HCEC 1CT (cell line): ENCODE measurements around the gene ALAS1.
"Not testable (repeated sequence)": the region's sequence is repeated elsewhere in the genome, so short reads cannot be mapped to it uniquely, and the experiment has no call there.

Experiments used
- DNase-seq: peaks from one replicate; pipeline ENCODE4 v3.0.0-alpha.2; 2017

Gene ALAS1

DNA sequence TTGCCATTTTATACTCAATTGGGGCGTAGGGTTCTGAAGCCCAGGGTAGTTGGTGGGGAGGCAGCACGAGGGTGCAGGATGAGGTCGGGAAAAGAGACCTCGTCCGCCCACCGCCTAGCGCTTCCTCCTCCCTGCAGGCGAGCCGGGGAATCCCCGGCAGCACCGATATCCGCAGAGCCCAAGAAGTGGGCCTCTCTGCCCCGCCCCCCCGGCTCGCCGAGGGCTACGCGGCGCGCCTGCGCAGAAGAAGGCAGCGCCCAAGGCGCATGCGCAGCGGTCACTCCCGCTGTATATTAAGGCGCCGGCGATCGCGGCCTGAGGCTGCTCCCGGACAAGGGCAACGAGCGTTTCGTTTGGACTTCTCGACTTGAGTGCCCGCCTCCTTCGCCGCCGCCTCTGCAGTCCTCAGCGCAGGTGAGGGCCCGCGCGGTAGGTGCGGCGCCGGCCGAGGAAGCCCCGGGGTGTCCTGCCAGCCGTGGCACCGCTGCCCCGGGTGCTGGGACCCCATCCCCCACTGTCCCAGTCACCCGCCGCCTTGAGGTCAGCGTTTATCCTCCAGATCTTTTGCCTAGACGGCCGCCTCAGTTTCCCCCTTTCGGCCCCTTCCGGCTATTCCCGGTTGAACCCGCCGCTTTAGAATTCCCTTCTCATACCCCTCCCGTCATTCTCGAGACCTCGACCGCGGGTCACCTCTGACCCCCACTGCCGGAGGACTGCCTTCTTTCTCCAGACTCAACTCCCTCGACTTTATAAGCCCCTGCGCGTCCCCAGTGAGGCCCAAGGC is at the start of gene ALAS1:
Gene ALAS1 (plus strand): TSS at position 319 of the 784 bp plus-strand sequence. CDS start 1,082 bp downstream, outside the sequence.
- DNase-seq, result peak; percentile 78

DNA sequence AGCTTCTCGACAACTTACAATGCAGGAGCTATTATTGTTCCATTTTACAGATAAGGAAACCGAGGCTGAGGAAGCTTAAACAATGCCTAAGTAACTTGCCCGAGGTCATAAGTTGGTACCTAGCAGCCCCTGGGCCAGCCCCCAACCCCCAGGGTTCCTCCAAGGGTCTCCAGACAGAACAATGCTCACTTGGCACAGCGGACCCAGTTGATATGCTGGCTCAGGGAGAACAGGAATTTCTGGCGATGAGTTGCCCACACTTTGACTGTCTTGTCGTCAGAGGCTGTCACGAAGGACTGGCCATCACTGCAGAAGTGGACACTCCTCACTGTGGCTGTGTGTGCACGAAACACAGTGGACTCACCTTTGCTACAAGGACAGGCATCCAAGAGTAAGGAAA is 48.9 kb upstream of the ALAS1 start:
- no peak for DNase-seq

DNA sequence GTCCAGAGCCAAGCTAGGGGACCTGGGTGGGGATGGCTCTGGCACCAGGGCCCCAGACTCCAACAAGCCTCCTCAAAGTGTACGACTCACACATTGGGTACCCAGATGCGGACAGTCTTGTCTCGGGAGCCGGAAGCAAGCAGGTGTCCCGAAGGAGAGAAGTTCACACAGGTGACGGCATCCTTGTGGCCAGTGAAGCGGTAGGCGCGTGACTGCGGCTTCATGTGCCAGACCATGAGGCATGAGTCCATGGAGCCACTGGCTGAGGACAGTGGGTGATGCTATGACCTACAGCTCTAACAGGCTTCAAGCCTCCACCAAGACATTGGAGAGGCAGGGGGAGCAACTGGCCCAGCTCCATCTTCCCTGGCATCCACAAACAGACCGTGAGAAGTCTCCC is 48.2 kb upstream of the ALAS1 start:
- DNase-seq, result no peak

DNA sequence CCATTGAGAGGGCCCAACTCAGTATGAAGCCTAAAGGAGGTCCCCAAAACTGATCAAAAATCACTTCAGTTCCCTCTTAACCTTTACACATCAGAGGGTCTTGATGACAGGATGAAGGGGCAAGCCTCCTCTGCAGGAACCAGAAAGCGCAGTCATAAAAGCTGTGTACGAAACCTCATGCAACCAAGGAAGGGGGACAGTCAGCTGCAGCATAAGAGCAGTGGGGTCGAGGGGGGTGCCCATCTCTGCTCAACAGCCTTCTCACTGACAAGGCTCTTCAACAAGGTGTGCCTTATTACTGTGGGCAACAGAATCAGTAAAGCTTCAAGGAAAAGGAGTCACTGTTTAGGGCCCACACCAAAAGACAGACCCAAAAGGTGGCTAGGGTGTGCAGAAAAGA is 47.6 kb upstream of the ALAS1 start:
- no peak for DNase-seq

DNA sequence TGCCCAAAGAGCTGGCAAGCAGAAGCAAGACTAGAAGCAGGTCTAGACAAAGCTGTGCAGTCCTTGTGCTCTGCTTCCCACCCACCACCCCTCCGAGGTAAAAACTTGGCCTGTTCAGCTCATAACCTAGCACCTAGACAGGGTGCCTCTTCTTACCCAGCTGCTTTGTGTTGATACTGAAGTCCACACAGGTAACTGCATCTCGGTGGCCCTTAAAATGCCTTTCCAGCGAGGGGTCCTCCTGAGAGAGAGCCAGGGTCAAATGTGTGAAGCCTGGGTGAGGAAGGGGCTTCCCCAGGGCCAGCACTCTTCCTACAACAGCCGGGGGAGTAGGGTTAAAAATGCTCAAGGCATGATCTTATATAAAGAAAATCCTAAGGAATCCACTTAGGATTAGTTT is 47.1 kb upstream of the ALAS1 start:
- no peak for DNase-seq

DNA sequence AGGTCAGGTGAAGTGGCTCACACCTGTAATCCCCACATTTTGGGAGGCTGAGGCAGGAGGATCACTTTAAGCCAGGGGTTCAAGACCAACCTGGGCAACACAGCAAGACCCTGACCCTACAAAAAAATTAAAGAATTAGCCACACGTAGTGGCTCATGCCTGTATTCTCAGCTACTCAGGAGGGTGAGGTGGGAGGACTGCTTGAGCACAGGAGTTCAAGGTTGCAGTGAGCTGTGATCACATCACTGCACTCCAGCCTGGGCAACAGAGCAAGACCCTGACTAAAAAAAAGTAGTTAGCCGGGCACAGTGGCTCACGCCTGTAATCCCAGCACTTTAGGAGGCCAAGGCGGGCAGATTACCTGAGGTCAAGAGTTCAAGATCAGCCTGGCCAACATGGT is 46.0 kb upstream of the ALAS1 start:
- DNase-seq, result not testable (repeated sequence)

DNA sequence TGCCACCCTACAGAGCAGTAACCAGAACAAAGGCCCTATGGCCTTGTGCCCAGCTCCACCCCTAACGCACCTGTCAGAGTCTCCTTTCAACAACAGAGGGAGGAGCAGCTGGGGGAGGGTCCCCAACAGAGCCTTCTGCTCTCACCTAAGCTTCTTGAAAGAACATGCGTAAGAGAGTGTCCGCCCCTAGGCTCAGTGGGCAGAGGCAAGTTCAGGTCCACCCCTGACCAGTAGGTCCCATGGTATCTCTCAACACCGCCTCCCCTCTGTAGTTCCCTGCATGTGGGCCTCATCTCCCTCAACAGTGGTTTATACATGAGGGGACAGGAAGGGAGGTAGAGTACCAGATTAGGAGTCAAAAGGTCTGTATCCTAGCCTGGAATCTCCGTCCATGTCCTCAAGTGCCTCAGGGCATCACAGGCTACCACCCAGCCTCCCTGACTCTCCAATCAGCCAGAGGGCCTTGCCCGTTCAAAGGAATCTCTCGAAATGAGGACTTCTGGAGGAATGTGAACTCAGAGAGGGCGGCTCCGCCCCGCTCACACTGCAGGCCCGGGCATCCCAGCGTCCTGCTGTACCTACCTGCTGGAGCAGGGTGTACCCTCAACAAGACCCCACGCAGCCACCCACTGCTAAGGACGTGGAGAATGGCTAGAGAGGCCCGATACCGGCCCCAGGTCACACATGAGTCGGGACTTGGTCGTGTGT is 44.4 kb upstream of the ALAS1 start:
- peak; percentile 41 for DNase-seq

DNA sequence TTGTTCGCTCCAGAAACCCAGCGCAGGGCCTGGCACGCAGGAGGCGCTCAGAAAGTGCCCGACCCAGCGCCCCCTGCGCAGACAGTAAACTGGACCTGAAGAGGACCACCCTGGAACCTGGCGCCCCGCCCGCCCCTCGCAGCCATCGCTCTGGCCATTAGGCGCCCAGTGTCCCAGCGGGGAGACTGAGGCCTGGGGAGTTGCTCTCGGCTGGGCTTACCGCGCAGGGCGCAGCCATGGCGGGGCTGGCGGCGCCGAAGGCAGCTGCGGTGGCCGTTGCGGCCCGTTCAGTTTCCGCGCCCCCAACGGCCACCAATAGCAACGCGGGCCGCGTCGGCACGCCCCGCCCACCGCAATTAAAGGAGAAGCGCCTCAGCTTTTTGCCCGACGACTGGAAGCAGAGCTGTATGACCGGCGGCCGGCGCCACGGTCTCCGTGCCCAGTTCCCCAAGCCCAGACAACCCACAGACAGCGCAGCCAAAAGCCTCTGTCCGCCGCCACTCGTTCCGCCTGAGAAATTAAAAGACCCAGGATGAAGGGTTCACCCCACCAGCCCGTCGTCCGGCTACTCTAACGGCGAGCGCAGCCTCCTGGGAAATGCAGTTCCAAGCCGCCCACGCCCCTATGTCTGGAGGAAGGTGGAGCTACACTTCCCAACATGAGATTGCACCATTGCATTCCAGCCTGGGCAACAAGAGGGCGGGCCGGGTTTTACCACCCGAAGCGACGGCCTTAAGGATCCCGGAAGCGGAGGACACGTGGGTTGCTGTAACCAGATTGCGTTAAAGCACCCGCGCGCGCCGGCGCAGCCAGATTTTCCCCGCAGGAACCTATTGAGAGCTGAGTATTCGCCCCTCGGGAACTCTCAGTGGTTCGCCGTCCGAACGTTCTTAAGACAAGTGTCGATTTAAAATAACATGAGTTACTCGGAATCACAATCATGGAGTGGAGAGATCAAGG is 43.5 kb upstream of the ALAS1 start, which contains the start of gene POC1A:
Gene POC1A (minus strand): TSS at position 289 of the 960 bp plus-strand sequence. CDS start 51 bp downstream, at position 238.
- peak; percentile 99 for DNase-seq

DNA sequence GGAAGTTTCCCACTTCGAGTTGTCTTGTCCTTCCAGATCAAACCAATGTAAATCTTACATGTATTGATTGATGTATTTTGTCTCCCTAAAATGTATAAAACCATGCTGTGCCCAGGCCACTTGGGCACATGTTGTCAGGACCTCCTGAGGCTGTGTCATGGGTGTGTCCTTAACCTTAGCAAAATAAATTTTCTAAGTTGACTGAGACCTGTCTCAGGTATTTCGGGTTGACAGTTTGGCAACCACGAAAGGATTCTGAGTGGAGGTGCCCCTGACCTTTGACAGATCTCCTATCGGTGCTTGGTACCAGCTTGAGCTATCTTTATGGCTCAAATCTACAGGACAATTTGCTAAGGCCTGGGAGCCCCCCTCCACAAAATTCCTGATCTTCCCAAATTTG is 42.0 kb upstream of the ALAS1 start:
- DNase-seq, result no peak

DNA sequence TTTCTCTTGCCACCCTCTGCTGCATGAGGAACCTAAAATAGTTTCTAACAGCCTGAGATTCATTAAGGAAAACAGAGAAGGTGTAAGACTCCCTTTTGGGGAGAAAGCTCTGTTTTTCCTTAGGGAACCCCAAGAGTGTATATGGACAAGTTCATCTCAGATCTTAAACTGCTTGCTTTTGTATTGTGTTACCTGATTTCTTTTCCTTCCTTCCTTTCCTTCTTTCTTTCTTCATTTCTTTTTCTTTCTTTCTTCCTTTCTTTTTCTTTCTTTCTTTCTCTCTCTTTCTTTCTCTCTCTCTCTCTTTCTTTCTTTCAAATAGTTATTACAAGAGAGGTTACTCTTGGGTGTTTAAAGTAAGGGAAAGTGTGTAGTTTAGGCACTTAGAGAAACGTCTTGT is 38.5 kb upstream of the ALAS1 start:
- DNase-seq, result no peak

DNA sequence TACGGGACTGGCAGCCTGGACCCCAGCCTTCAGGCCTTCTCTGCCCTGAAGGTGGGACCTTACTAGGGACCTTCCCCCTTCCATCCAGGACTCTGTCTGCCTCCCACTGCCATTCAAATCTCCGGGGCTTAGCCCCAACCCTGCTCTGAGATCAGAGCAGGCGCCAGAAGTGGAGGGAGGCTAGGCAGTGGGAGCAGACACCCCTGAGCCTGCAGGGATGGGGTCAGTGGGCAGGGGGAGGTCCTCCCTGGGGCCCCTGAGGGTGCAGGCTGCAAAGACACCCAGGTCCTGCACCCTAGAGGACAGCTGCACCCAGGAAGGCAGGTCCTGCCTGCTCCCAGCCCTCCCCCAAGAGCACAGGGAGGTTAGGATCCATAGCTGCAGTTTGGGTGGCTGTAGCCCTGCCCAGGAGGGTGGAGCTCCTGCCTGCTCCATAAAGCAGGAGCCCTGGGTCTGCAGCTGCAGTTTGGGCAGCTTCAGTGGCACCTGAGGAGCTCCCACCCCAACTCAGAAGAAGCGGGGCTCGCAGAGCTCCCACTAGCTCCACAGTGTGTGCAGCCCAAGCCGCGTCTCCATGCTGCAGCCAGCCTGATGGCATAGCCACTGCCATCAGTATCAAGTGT is 35.6 kb upstream of the ALAS1 start:
- DNase-seq, result no peak

DNA sequence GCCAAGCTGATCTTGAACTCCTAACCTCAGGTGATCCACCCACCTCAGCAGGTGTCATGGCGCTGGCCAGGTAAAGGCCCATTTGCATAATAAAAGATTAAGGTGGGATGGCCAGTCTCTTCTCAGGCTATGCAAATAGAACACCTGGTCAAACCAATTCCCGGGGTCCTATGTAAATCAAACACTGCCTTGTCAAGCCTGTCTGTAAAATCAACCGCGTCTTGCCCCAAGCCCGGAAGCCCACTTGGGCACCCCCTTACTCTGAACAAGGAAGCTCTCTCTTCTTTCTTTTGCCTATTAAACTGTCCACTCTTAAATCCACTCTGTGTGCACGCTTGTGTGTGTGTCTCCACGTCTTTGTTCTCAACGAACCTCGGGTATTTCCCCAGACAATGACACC is 30.7 kb upstream of the ALAS1 start:
- DNase-seq, result no peak

DNA sequence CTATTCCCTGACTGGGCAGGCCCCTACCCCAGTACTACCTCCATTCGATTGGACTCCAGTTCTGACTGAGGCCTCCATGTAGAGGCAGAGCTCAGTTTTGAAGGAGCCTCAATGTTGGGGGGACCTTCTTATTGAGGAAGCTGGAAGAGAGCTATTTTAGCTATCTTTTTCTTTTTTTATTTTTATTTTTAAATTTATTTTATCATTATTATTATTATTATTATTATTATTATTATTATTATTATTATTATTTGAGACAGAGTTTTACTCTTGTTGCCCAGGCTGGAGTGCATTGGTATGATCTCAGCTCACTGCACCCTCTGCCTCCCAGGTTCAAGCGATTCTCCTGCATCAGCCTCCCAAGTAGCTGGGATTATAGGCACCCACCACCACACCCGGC is 27.7 kb upstream of the ALAS1 start:
- DNase-seq, result not testable (repeated sequence)

DNA sequence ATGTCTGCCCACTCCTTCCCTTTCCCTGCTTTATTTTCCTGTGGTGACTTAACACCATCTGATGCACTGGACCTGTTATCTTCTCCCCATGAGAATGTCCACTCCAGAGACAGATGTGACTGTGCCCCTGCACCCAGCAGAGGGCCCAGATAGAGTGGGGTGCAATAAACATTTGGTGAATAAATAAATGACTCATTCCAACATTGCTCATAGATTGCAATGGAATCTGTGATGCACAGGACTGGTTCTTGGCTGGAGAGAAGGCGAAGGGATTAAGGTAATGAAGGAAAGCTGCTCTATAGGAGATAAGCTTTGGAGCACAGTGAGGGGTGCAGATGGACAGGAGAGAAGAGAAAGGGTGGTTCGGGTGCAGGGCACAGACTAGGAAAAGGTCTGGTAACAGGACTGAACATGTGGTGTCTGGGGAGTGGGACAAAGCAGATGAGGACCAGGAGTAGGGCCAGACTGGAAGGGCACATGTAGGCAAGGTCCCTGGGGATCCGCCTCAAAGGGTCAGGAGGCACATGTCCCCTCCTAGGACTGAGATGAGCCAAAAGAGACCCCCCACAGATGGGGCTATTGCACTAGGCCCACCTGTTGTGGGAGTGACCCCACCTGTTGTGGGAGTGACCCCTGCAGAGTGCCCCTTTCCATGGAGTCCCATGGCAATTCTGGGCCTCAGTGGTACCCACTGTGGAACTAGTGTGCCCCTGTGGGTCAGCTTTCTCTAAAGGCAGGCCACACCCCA is 26.3 kb upstream of the ALAS1 start:
- DNase-seq, result peak; percentile 72

DNA sequence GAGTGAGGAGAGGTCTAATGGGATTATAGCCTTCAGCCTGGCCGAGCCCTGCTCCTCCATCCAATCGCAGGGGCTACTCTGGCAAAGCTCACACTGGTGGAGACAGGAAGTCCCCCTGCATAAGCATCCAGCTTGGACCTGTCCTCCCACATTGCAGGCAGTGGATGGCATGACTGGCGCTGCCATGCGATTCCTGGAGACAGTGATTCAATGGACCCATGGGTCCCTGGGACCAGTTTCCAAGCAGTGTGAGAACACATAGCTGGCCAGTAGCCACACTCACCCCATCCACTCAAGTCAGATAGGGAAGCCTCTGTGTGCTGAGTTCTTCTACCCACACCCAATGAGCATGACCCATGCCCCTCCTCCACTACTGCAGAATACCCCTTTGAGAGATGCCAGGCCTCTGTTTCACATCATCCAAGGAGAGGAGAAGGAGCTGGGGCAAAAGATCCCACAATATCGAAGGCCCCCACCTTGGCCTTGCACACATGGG is 25.6 kb upstream of the ALAS1 start:
- no peak for DNase-seq

DNA sequence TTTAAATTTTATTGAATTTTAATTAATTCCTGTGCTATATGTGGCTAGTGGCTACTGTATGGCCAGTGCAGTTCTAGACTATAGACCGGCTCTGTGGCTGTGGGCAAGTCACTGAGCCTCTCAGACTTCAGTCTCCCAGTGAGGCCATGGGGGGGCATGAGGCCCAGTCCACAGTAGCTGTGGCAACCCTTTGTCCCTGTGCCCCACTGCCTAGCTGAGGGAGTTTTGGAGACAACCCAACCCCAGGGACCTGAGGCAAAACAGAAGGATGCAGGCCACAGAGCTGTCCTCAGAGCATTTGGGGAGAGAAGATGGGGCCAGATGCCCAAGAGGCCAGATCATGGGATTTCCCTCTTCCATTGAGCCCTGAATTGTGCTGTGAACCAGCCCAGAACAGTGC is 24.9 kb upstream of the ALAS1 start:
- no peak for DNase-seq

DNA sequence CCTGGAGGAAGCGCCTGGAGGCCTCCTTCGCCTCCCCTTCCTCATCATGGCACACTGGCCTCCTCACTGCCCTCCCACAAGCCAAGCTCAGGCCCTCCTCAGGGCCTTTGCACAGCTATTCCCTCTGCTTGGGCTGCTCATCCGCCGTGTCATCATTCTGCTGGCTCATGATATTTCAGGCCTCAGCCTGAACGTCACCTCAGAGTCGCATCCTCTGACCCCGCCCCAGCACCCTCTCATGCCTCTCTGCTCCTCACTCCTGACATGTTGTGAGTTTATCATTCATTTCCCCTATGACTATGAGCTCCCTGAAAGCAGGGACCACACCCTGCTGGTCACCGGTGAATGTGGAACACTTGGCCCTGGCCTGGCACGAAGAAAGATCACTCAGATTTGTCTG is 23.1 kb upstream of the ALAS1 start:
- DNase-seq, result no peak

DNA sequence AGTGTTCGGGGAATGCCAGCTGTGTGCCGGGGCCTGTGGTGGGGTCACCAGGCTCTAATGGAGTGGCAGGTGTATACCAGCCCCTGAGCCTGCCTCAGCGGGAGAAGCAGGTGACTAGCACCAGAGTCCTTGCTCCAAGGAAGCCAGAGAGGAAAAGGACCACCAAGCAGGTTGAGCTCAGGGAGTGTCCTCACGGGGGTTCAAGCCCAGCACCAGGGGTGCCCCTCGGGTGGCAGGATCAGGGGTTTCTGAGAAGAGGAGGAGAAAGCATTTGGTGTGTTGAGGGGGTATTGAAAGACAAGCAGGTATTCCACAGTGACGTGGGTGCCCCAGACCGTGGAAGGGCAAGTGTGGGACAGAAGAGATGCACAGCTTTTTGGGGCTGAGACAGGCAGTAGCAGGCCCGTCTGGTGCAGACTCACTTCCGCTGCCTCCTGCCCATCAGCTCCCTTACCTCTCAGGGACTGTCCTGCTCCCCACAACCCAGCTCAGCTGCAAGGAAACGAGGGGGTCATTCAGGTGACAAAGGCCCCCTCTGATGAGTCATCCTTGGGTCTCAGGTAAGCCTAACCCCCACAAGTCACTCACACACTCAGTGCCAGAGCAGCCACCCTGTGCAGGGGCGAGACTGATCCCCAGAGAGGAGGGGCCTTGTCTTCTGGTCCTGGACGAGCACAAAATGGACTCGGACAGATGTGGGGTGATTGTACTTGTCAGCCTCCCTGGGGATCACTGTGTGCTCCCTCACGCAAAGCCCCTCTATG is 22.4 kb upstream of the ALAS1 start:
- no peak for DNase-seq

DNA sequence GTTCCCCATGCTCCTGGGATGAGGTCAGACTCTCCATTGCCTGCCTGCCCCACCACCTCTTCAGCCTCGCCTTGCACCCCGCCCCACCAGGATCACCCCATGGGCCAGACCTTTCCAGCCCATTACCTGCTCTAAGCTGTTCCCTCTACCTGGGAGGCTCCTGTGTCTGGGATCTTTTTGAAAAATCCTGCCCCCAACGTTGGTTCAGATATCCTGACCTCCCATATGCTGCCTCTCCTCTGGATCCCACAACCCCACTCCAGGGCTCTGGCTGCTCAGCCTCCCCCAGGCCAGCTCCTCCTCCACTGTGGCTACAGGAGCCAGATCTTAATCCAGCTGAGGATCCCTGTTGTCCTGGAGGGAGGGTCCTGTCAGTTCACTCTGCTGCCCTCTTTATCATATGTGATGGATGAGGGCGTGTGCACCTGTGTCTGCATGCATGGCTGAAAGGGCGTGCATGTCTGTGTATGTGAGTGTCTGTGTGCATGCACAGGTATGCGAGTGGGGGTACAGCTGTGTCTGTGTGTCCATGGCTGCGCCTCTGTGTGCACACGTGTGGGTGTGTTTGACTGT is 21.7 kb upstream of the ALAS1 start:
- DNase-seq, result no peak

DNA sequence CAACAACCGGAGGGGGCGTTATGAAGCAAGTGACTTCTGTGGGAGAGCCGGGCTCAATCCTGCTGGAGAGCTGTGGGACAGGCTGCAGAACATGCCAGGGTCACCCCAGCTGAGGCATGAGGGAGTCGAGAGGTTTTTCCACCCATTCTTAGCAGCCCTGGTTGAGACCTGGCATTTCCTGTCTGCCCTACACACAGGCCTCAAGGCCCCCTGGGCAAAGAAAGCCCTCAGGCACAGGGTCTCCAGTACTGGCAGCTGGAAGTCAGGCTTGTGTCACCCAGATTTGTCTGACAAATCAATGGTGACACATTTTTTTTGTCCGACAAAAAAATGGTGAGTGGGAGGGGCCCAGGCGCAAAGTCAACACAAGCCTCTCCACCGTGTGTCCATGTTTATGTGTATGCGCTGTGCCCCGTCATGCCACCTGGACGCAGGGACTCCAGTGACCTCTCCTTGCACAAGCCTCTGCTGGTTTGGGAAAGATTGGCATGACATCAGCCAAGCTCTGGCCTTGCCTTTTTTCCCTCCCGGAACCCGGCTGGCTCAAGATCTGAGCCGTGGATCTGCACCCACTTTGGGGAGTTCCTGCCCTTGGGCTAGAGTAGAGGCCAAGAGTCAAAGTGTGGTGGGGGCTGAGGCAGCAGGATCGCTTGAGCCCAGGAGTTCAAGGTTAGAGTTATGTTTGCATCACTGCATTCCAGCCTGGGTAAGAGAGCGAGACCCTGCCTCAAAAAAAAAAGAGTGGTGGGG is 20.8 kb upstream of the ALAS1 start:
- DNase-seq, result no peak
